Measurements from ENCODE around the gene SLC6A18.

Gene SLC6A18

DNA sequence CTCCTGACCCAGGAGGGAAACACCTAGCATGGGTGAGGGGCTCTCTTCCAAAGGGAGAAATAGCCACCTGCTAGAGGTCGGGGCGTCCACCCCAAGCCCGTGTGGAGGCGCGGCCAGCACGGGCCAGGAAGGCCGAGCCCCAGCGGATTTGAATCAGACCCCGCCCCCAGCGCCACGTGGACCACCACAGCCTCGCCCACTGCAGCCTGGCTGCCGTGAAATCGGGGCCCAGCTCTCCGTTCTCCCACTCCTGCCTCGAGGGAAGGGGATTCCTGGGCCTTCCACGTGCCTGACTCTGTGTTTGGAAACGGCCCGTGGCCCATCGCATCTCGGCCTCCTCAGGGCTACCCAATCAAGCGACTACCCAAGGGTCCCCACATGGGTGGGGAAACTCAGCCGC lies 31.6 kb downstream of the SLC6A18 start:
- in situ Hi-C loops (cut with MboI; ENCODE audit: low pct_unique_long_range_greater_than_20kb, low sequenced_read_pairs, unreplicated experiment), result no loop called here
- no peak for DNase-seq (ENCODE audit: low spot score)
- TF ChIP-seq, protein P1, sequence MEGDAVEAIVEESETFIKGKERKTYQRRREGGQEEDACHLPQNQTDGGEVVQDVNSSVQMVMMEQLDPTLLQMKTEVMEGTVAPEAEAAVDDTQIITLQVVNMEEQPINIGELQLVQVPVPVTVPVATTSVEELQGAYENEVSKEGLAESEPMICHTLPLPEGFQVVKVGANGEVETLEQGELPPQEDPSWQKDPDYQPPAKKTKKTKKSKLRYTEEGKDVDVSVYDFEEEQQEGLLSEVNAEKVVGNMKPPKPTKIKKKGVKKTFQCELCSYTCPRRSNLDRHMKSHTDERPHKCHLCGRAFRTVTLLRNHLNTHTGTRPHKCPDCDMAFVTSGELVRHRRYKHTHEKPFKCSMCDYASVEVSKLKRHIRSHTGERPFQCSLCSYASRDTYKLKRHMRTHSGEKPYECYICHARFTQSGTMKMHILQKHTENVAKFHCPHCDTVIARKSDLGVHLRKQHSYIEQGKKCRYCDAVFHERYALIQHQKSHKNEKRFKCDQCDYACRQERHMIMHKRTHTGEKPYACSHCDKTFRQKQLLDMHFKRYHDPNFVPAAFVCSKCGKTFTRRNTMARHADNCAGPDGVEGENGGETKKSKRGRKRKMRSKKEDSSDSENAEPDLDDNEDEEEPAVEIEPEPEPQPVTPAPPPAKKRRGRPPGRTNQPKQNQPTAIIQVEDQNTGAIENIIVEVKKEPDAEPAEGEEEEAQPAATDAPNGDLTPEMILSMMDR (IDR thresholded peaks at IDR 0.05; ENCODE audit: extremely low read depth, insufficient read depth, missing control alignments), result no peak

DNA sequence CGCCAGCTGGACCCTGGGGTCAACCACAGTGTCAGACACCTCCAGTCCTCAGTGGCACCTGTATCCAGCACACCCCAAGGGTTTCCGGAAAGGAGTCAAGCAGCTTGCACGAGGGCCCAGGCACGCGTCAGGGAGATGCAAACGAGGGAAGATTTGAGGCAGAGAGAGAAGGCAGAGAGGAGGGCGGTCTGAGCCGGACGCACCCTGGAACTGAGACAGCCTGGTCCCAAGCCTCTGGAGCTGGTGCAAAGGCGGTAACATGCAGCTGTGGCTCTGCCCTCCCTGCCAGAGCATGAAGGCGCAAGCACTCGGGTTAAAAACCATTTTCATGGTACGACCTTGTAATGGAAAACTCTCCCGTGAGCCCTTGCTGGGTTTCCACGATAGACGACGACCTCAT lies 32.2 kb downstream of the SLC6A18 start:
- in situ Hi-C loops (cut with MboI; ENCODE audit: low pct_unique_long_range_greater_than_20kb, low sequenced_read_pairs, unreplicated experiment), result no loop called here
- TF ChIP-seq, protein P1 (IDR thresholded peaks at IDR 0.05; ENCODE audit: extremely low read depth, insufficient read depth, missing control alignments), result no peak
- DNase-seq (ENCODE audit: low spot score), result no peak

DNA sequence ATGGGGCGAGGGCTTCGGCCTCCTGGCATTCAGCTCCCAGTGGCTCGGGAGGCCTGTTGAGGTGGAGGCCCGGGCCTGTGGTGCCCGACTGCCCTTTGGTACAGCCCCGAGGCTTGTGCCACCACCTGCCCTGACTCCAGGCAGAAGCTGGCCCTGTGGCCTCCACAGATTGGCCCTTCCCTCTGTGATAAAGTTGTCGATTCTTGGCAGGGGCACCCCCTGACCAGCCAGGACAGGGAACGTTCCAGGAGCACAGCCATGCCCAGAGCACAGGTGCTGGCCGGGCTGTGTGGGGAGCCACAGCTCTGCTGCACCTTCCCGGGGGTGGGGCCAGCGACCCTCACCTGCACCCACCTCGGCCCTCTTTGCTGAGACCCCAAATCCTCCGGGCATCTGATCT lies 32.7 kb downstream of the SLC6A18 start:
- in situ Hi-C loops (cut with MboI; ENCODE audit: low pct_unique_long_range_greater_than_20kb, low sequenced_read_pairs, unreplicated experiment), result no loop called here
- TF ChIP-seq, protein P1 (IDR thresholded peaks at IDR 0.05; ENCODE audit: extremely low read depth, insufficient read depth, missing control alignments), result no peak
- no peak for DNase-seq (ENCODE audit: low spot score)

DNA sequence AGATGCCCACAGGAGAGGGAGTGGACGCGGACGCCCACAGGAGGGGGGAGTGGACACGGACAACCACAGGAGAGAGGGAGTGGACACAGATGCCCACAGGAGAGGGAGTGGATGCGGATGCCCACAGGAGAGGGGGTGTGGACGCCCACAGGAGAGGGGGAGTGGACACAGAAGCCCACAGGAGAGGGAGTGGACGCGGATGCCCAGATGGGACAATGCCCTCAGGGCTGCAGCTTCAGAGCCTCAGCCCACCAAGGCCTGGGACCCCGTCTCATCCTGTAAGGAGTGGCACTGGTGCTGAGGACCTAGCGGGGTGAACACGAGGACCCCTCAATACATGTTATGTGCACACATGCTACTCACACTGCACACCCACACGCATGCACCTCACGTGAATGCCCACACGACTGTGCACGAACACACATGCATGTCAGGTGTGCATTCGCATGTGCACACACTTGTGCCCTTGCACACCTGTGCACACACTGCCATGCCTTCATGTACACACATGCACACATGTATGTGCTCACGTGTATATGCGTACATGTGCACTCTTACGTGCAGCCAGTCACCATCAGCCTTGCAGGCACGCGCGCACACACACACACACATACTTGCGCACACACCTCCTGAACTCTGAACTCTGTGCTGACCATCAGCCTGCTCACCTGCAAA lies 34.8 kb downstream of the SLC6A18 start:
- TF ChIP-seq, protein P1 (IDR thresholded peaks at IDR 0.05; ENCODE audit: extremely low read depth, insufficient read depth, missing control alignments), result no peak
- DNase-seq (ENCODE audit: low spot score), result no peak
- in situ Hi-C loops (cut with MboI; ENCODE audit: low pct_unique_long_range_greater_than_20kb, low sequenced_read_pairs, unreplicated experiment), result no loop called here

DNA sequence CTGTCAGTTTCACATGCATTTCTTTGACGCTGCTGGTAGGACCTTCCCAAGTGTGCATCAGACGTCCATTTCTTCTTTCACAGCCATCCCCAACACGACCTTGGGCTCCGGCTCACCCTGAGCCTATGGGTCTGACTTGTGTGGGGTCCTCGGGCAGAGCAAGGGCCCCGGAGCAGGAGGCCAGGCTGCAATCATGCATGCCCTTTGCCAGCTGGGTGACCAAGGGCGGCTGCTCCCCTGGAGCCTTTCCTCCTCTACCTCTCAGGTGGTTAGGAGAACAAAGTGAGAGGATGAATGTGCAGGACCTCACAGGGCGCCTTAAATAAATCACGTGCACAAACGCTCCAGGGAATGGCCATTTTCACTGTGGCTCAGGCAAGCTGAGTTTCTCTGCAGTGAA lies 36.5 kb downstream of the SLC6A18 start:
- in situ Hi-C loops (cut with MboI; ENCODE audit: low pct_unique_long_range_greater_than_20kb, low sequenced_read_pairs, unreplicated experiment), result no loop called here
- DNase-seq (ENCODE audit: low spot score), result no peak
- TF ChIP-seq, protein P1 (IDR thresholded peaks at IDR 0.05; ENCODE audit: extremely low read depth, insufficient read depth, missing control alignments), result no peak

DNA sequence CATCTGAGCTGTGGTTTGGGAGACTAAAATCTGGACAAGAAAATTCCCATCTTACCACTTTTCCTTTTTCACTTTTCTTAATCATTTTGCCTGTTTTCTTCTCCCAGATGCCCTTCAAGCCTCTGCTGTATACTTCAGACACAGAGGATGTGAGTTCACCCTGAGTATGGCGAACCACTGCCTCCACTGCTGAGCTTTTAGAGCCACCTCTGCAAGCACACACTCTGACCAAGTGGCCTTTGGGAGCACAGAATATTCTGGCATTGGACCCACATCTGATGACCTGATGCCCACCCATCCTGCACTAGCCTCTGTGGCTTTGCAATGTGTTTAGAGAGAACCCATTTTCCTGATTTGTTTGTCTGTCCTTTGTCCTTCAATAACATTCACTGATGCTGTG lies 37.2 kb downstream of the SLC6A18 start:
- DNase-seq (ENCODE audit: low spot score), result no peak
- TF ChIP-seq, protein P1 (IDR thresholded peaks at IDR 0.05; ENCODE audit: extremely low read depth, insufficient read depth, missing control alignments), result no peak
- in situ Hi-C loops (cut with MboI; ENCODE audit: low pct_unique_long_range_greater_than_20kb, low sequenced_read_pairs, unreplicated experiment), result no loop called here
